NCI-H1694 treated with DMSO at 0.1 percent for 48 hours (cell line): ENCODE data around the gene NDE1.
"Not testable (repeated sequence)": the region's sequence is repeated elsewhere in the genome, so short reads cannot be mapped to it uniquely, and the experiment has no call there.

Experiments used
- DNase-seq: peaks from one replicate; lab custom pipeline; 2025; lab: John Stamatoyannopoulos, UW

Gene NDE1

GRCh38 chr16:15652293-15653001 is 2.4 kb downstream of the NDE1 start:
- no peak for DNase-seq

- DNase-seq, result no peak
These were observed 3.2 kb downstream of the NDE1 start for GRCh38 chr16:15653227-15653626.

GRCh38 chr16:15654591-15654990 is 4.5 kb downstream of the NDE1 start:
- DNase-seq, result no peak

DNA sequence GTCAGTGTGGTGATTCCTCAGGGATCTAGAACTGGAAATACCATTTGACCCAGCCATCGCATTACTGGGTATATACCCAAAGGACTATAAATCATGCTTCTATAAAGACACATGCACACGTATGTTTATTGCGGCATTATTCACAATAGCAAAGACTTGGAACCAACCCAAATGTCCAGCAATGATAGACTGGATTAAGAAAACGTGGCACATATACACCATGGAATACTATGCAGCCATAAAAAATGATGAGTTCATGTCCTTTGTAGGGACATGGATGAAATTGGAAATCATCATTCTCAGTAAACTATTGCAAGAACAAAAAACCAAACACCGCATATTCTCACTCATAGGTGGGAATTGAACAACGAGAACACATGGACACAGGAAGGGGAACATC is 5.5 kb downstream of the NDE1 start:
- DNase-seq, result not testable (repeated sequence)

DNA sequence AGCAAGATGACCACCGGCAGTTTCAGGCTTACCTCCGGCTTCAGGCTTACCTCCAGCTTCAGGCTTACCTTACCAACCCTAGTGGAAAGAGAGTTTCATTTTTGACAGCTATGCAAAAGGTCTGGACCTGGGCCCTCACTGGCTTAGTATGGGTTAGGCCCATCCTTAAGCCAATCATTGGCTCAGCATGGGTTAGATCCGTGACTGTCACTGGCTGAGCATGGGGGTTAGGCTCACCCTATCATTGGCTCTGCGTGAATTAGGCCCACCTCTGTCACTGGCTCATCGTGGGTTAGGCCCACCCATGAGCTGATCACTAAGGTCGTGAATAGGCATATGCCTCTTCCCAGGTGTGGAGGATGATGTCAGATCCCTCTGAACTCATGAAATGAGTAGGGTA is 8.1 kb downstream of the NDE1 start:
- no peak for DNase-seq

DNA sequence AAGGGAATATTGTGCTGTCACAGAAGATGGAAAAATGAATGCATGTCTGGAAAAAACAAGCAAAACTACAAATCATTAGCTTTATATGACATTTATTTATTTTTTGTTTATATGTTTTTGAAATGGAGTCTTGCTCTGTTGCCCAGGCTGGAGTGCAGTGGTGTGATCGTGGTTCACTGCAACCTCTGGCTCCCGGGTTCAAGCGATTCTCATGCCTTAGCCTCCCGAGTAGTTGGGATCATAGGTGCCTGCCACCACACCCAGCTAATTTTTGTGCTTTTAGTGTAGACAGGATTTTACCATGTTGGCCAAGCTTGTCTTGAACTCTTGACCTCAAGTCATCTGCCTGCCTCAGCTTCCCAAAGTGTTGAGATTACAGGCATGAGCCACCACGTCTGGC is 8.5 kb downstream of the NDE1 start:
- DNase-seq, result no peak

DNA sequence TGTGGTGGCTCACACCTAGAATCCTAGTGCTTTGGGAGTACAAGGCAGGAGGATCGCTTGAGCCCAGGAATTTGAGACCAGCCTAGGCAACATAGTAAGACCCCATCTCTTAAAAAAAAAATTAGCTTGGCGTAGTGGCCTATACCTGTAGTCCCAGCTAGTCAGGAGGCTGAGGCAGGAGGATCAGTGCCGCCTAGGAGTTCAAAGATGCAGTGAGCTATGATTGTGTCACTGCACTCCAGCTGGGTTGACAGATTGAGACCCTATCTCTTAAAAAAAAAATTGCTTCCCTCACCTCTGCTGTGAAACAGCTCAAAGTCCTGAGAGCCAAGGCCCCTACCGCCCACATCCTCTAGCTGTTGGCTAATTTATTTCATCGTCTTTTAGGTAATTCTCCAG is 10.2 kb downstream of the NDE1 start:
- no peak for DNase-seq

DNA sequence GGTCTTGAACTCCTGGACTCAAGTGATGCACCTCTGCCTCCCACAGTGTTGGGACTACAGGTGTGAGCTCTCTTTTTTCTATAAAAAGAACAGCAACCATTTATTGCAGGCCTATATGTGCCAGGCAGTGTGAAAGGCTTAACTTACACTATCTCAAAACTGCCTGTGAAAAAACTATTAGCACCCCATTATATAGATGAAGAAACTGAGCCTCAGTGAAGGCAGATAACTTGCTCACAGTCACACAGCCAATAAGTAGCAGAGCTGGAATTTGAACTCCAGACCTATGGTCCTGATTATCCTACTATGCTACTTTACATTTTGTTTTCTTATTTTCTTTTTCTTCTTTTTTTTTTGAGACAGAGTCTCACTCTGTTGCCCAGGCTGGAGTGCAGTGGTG is 15.1 kb downstream of the NDE1 start:
- no peak for DNase-seq

DNA sequence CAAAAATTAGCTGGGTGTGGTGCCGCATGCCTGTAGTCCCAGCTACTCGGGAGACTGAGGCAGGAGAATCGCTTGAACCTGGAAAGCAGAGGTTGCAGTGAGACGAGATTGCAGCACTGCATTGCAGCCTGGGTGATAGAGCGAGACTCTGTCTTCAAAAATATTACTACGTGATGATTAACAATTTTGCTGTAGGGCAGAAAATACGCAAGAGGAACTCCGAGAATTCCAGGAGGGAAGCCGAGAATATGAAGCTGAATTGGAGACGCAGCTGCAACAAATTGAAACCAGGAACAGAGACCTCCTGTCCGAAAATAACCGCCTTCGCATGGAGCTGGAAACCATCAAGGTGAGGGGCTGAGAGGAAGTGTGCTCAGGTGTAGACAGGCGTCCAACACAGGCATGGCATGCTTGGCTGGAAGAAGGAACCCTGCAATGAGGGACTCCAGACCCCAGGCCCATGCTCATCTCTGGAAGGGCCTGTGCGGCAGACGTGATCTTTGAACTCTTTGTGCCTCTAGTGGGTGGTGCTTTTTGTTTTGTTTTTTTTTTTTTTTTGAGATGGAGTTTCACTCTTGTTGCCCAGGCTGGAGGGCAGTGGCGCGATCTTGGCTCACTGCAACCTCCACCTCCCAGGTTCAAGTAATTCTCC is 17.2 kb downstream of the NDE1 start:
- DNase-seq, result no peak

DNA sequence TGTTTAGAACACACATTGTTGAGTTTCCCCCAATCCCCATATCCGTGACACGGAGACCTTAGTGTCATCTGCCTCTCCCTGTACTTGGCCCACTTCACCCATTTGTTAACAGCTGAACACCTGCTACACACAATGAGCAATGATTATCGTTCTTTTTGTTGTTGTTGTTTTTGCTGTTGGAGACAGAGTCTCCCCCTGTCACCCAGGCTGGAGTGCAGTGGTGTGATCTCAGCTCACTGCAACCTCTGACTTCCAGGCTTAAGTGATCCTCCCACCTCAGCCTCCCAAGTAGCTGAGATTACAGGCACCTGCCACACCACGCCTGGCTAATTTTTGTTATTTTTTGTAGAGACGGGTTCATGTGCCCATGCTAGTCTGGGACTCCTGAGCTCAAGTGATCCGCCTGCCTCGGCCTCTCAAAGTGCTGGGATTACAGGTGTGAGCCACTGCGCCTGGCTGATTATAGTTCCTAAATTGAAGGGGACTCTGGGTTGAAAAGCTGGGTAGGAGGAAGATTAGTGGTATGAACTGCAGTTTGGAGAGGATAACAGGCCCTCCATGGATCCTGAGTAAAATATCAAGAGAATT is 21.6 kb downstream of the NDE1 start:
- DNase-seq, result no peak

DNA sequence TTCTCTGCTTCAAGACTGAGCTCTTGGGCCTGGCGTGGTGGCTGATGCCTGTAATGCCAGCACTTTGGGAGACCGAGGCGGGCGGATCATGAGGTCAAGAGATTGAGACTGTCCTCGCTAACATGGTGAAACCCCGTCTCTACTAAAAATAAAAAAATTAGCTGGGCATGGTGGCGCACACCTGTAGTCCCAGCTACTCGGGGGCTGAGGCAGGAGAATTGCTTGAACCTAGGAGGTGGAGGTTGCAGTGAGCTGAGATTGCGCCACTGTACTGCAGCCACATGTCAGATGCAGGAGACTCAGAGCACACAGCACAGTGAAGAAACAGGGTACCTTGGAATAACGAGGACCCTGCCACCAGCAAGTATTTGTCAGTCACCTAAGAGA is 22.1 kb downstream of the NDE1 start:
- not testable (repeated sequence) for DNase-seq

- peak; percentile 2 for DNase-seq
These were observed 22.6 kb downstream of the NDE1 start for GRCh38 chr16:15672514-15673167.

DNA sequence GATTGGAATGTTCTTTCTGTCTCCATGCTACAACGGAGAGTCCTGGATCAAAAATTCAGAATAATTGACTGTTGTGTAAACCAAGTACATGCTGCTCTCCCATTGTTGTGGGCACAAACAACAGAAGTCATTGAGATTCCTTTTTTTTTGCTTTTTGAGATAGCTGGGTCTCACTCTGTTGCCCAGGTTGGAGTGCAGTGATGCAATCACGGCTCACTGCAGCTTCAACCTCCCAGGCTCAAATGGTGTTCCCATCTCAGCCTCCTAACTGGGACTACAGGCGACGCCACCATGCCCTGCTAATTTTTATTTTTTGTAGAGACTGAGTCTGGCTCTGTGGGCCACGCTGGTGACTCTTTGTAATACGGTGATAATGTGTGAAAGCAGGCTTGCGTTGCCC is 24.5 kb downstream of the NDE1 start:
- DNase-seq, result no peak

DNA sequence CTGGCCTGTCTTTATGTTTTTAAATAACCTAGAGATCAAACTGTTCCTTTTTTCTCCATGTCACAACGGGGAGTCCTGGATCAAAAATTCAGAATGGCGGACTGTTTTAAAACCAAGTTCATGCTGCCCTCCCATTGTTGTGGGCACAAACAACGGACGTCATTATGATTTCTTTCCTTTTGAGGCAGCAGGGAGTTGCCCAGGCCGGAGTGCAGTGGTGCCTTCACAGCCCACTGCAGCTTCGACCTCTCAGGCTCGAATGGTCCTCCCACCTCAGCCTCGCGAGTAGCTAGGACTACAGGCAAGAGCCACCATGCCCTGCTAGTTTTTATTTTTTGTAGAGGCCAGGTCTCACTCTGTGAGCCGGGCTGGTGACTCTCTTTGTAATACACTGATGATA is 26.5 kb downstream of the NDE1 start:
- DNase-seq, result no peak

DNA sequence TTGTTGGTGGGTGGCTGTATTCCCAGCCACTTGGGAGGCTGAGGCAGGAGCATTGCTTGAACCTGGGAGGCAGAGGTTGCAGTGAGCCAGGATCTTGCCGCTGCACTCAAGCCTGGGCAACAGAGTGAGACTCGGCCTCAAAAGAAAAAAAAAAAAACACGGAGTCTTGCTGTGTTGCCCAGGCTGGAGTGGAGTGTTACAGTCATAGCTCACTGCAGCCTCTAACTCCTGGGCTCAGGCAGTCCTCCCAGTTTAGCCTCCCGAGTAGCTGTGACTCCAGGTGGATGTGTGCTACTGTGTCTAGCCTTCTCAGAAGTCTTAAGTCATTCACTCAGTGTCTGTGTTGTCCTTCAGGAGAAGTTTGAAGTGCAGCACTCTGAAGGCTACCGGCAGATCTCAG is 27.4 kb downstream of the NDE1 start:
- no peak for DNase-seq

- no peak for DNase-seq
These were observed 32.1 kb downstream of the NDE1 start for GRCh38 chr16:15682105-15682570.

DNA sequence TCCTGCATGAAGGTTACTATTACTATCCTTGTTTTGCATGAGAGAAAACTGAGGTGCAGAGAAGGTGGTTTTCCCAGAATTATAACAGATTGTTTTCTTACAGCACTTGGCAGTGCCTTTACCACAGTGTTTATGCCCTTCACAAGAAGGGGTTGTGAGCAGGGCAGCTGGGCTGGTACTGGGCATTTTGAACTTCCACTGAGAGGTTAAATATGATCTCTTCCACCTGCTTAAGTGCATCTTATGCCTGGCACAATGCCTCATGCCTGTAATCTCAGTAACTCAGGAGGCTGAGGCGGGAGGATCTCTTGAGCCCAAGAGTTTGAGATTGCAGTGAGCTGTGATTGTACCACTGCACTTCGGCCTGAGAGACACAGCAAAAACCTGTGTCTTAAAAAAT is 36.2 kb downstream of the NDE1 start:
- DNase-seq, result no peak

DNA sequence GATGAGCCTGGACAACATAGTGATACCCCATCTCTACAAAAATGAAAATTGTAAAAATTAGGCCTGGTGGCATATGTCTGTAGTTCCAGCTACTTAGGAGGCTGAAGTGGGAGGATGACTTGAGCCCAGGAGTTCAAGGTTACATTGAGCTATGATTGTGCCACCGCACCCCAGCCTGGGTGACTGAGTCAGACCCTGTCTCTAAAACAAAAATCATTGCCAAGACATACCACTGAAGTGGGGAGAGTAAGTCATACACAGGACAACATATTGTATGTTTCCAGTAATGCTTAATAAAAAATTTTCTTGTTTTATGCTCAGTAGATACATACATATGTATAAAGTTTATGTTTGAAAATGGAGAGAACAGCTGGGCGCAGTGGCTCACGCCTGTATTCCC is 39.2 kb downstream of the NDE1 start:
- no peak for DNase-seq

- DNase-seq, result no peak
These were observed 40.3 kb downstream of the NDE1 start for GRCh38 chr16:15690296-15690695.

DNA sequence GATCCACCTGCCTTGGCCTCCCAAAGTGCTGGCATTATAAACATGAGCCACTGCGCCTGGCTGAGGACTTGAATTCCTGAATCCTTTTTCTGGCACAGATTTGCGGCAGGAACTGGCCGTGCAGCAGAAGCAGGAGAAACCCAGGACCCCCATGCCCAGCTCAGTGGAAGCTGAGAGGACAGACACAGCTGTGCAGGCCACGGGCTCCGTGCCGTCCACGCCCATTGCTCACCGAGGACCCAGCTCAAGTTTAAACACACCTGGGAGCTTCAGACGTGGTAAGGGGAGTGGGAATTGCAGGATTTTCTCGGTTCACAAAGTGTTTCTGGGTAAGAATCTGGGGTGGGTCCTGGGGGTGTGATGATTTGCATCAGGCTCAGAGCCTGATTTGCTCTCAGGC is 41.0 kb downstream of the NDE1 start:
- DNase-seq, result no peak

- DNase-seq, result not testable (repeated sequence)
These were observed 42.5 kb downstream of the NDE1 start for GRCh38 chr16:15692508-15692907.

DNA sequence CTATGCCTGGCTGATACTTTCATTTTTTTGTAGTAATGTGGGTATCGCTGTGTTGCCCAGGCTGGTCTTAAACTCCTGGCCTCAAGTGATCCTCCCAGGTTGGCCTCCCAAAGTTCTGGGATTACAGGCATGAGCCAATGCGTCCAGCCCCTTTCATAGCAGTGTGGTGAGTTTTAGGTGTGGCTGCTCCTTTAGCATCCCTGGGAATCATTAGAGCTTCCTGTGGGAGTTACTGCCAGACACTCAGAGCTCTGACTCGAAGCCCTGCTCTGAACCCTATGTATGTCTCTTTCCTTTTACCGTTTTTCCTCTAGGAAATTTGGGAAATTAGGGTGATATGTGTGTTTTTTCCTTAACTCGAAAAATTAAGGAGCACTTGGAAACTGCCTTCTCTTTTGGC is 44.5 kb downstream of the NDE1 start:
- DNase-seq, result no peak

GRCh38 chr16:15699819-15700218 is 49.8 kb downstream of the NDE1 start:
- DNase-seq, result no peak
